HFFc6 (cell line): ENCODE results near the gene TUNAR. TPM values are rescaled to one million over a fixed set of nuclear protein-coding genes. Genes with fewer than 3 reads are reported as not detected.
A peak's percentile ranks its signal among the peaks of the same experiment; 100 is the strongest.

ENCODE experiments used
- DNase-seq: peaks from one replicate; pipeline ENCODE4 v3.0.0-alpha.2; 2018
- H3K27ac Mint-ChIP-seq: 2 replicates; pipeline ENCODE4 v1.8.0; 2020; ENCODE audit warnings: mild to moderate bottlenecking, mixed read lengths
- H3K27me3 Mint-ChIP-seq: 2 replicates; pipeline ENCODE4 v1.8.0; 2021; ENCODE audit warnings: mild to moderate bottlenecking, moderate library complexity, mixed read lengths; ENCODE audit not compliant: insufficient read depth
- H3K36me3 Mint-ChIP-seq: 2 replicates; pipeline ENCODE4 v1.8.0; 2021; ENCODE audit warnings: low read depth, mixed read lengths
- H3K4me1 Mint-ChIP-seq: 2 replicates; pipeline ENCODE4 v1.8.0; 2020; ENCODE audit warnings: low read depth, mixed read lengths
- H3K4me3 Mint-ChIP-seq: 2 replicates; pipeline ENCODE4 v1.8.0; 2020; ENCODE audit warnings: mild to moderate bottlenecking, moderate library complexity, mixed read lengths
- H3K9me3 Mint-ChIP-seq: 2 replicates; pipeline ENCODE4 v1.8.0; 2020; ENCODE audit warnings: mild to moderate bottlenecking, mixed read lengths
- CTCF ChIP-seq: fragments of 200-600 bp; sonication (generic); IDR thresholded peaks from 2 replicates; pipeline ENCODE4 v1.5.0; 2021; ENCODE audit warnings: antibody characterized with exemption, mild to moderate bottlenecking
- total RNA-seq, 6 experiments: library from RNA; stranded (reverse); fragmentation: NEBNext Ultra II Directional; extraction: Animal tissue kit (Norgen Biotek cat#: 25700); gene quantifications; 2 replicates in 1 of 6; 3 replicates in 5 of 6; pipeline ENCODE4 v1.2.3, GENCODE V29; 2021

The TUNAR gene
- total RNA-seq, 6 experiments from 2014 or later, result not detected

GRCh38 chr14:95897280-95897679, 20.6 kb downstream of the TUNAR start:
- Mint-ChIP-seq H3K36me3 (no peaks in the 10 kb centered on the region), H3K4me3 (no peak overlapping the region), H3K4me1 (peaks cover 28% of the 10 kb centered on the region), H3K9me3 (no peaks in the 10 kb centered on the region), H3K27me3 (peaks cover 14% of the 10 kb centered on the region), H3K27ac (no peak overlapping the region)
- no peak for TF ChIP-seq CTCF
- DNase-seq, result no peak

GRCh38 chr14:95901054-95901453, 24.4 kb downstream of the TUNAR start:
- DNase-seq, result peak; percentile 64
- no peak for TF ChIP-seq CTCF
- peaks cover 21% of the 10 kb centered on the region for H3K4me1 Mint-ChIP-seq
- peak overlapping the region; percentile 73 for H3K4me3 Mint-ChIP-seq
- H3K27ac Mint-ChIP-seq, result peak overlapping the region; percentile 82
- H3K27me3 Mint-ChIP-seq, result peaks cover 5% of the 10 kb centered on the region; the same call in 1 of the 2 replicates
- no peaks in the 10 kb centered on the region for H3K9me3 Mint-ChIP-seq
- H3K36me3 Mint-ChIP-seq, result no peaks in the 10 kb centered on the region

DNA sequence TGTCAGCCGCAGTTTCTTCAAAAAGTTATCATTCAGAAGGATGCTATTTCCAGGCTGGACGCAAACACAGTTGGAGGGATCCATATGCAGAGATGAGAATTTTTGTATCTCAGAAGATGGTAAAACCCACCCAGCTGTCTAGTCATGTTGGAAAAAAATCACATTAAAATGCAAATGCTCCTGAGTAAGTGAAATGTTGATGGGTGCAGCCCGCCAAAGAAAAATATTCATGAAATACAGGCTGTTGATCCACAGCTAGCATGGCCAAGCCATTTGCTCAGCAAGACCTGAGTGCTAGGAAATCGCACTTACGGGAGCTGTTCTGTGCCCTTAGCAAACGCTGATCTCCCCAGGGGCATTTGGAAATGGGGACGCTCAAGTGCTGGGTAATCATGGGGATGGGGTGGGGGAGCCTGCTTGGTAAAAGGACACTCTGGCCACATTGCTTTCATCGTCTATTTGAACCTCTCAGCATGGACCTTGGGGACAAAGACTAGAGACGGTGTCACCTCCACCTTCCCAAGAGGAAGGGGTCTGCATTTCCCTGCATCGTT, 25.7 kb downstream of the TUNAR start:
- Mint-ChIP-seq H3K9me3 (no peaks in the 10 kb centered on the region), H3K36me3 (no peaks in the 10 kb centered on the region), H3K27ac (no peak overlapping the region), H3K27me3 (peaks cover 1% of the 10 kb centered on the region), H3K4me1 (peaks cover 28% of the 10 kb centered on the region), H3K4me3 (no peak overlapping the region)
- DNase-seq, result no peak
- TF ChIP-seq CTCF, result no peak

DNA sequence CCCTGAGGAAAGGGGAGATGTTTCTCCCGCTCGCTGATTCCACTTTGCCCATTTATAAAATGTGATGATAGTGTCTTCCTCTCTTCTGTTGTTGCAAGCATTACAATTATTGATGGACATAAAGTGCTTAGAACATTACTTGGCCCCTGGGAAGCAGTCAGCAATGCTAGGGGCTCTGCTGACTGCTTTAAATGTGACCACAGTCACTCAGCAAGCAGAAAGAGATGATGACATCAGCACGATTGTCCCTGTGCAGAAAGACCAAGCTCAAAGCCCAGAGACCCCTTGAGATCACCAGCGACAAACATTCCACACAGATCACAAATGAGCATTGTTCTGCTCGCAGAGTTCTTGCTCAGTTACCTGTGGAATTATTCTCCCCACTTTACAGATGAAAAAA, 26.5 kb downstream of the TUNAR start:
- Mint-ChIP-seq H3K4me3 (no peak overlapping the region), H3K27me3 (no peaks in the 10 kb centered on the region; the same call in none of the 2 replicates), H3K4me1 (peaks cover 28% of the 10 kb centered on the region), H3K27ac (no peak overlapping the region), H3K9me3 (no peaks in the 10 kb centered on the region), H3K36me3 (no peaks in the 10 kb centered on the region)
- no peak for DNase-seq
- no peak for TF ChIP-seq CTCF

DNA sequence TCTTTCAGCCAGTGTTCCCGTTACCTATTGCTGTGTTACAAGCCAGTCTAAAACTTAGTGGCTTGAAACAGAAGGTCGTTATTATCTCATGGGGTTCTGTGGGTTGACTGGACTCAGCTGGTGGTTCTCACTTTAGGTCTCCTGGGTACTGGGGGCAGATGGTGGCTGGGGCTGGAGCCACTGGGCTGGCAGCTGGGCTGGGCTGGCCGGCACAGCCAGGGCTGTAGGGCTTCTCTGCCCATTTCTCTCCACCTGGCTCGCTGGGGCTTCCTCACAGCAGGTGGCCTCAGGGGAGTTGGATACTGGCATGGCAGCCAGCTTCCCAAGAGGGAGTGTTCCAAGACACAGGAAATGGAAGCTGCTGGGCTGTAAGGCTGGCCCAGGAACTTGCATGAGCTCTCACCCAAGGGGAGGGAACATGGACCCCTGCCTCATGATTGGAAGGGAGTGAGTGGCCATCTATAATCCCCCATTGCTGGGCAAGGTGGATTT, 27.0 kb downstream of the TUNAR start:
- Mint-ChIP-seq H3K36me3 (no peaks in the 10 kb centered on the region), H3K9me3 (no peaks in the 10 kb centered on the region), H3K27me3 (no peaks in the 10 kb centered on the region; the same call in none of the 2 replicates), H3K4me3 (no peak overlapping the region), H3K27ac (no peak overlapping the region), H3K4me1 (peaks cover 28% of the 10 kb centered on the region)
- DNase-seq, result no peak
- TF ChIP-seq CTCF, result no peak
